Smooth muscle cell (in vitro differentiated cells): ENCODE data around the gene PDE4D. TPM values are rescaled to one million over a fixed set of nuclear protein-coding genes. Genes with fewer than 3 reads are reported as not detected.

ENCODE experiments used
- DNase-seq: peaks from one replicate; lab custom pipeline; 2025; ENCODE audit not compliant: unreplicated experiment; lab: John Stamatoyannopoulos, UW
- H2AFZ ChIP-seq: fragments of 200-600 bp; sonication (generic); 2 replicates; pipeline ENCODE4 v1.6.0; 2016; ENCODE audit warnings: antibody characterized with exemption, low read depth, mild to moderate bottlenecking
- H3F3A ChIP-seq: fragments of 200-600 bp; sonication (generic); 2 replicates; pipeline ENCODE4 v1.6.0; 2017; ENCODE audit warnings: antibody characterized with exemption, low read depth
- H3K27ac ChIP-seq: fragments of 200-600 bp; sonication (generic); 2 replicates; pipeline ENCODE4 v1.5.1; 2016; ENCODE audit warnings: low read depth, mild to moderate bottlenecking
- H3K27me3 ChIP-seq: fragments of 200-600 bp; sonication (generic); 2 replicates; pipeline ENCODE4 v1.6.1; 2016; ENCODE audit warnings: low read depth, mild to moderate bottlenecking
- H3K36me3 ChIP-seq: fragments of 200-600 bp; sonication (generic); 2 replicates; pipeline ENCODE4 v1.5.1; 2016; ENCODE audit warnings: low read depth
- H3K4me1 ChIP-seq: fragments of 200-600 bp; sonication (generic); 2 replicates; pipeline ENCODE4 v1.5.1; 2016; ENCODE audit warnings: low read depth
- H3K4me2 ChIP-seq: fragments of 200-600 bp; sonication (generic); 2 replicates; pipeline ENCODE4 v1.6.0; 2016; ENCODE audit warnings: mild to moderate bottlenecking
- H3K4me3 ChIP-seq: fragments of 200-600 bp; sonication (generic); 2 replicates; pipeline ENCODE4 v1.5.1; 2016; ENCODE audit warnings: mild to moderate bottlenecking
- H3K79me2 ChIP-seq: fragments of 200-600 bp; sonication (generic); 2 replicates; pipeline ENCODE4 v1.6.0; 2016; ENCODE audit warnings: low read depth, mild to moderate bottlenecking
- H3K9ac ChIP-seq: fragments of 200-600 bp; sonication (generic); 2 replicates; pipeline ENCODE4 v1.6.0; 2016; ENCODE audit warnings: low read depth
- H3K9me3 ChIP-seq: fragments of 200-600 bp; sonication (generic); replicated peaks from 2 replicates; pipeline ENCODE4 v1.5.1; 2016; ENCODE audit warnings: low read depth
- H4K20me1 ChIP-seq: fragments of 200-600 bp; sonication (generic); 2 replicates; pipeline ENCODE4 v1.6.0; 2016; ENCODE audit warnings: low read depth
- CTCF ChIP-seq: fragments of 200-600 bp; sonication (generic); IDR thresholded peaks from 2 replicates; pipeline ENCODE4 v1.5.1; 2017; ENCODE audit warnings: borderline replicate concordance, mild to moderate bottlenecking, antibody characterized with exemption; ENCODE audit not compliant: insufficient read depth, poor library complexity, severe bottlenecking
- WGBS: methylation state at CpG from one replicate; pipeline ENCODE4 v1.1.7; 2016; ENCODE audit warnings: low lambda C conversion rate; 5-methylcytosine and 5-hydroxymethylcytosine counted together
- polyA plus RNA-seq: library from polyadenylated mRNA; unstranded; fragments of >200 nt; fragmentation: Nextera tagmentation; extraction: Ambion mirVana; gene quantifications from 2 replicates; pipeline ENCODE4 v1.2.1, GENCODE V29; 2016
- total RNA-seq: library from RNA; depleted of rRNA; stranded (reverse); fragments of >200 nt; gene quantifications from 2 replicates; pipeline ENCODE4 v1.2.3, GENCODE V29; 2014

The PDE4D gene
- total and polyA plus RNA-seq, 2 experiments from 2014 or later = 16.4 to 61.0 TPM

- whole genome bisulfite sequencing = 47% methylated on average over 2 of the region's 2 CpGs
- H3K4me2 ChIP-seq = no peak overlapping the region
Observed at GRCh38 chr5:58950224-58950623, 943.3 kb downstream of the PDE4D start.

GRCh38 chr5:58946230-58946629, 947.3 kb downstream of the PDE4D start:
- Histone ChIP-seq H3K79me2 (no peaks in the 10 kb centered on the region), H3F3A (no peaks in the 10 kb centered on the region), H3K9ac (no peak overlapping the region), H3K27ac (no peak overlapping the region), H3K4me3 (no peak overlapping the region), H3K36me3 (no peaks in the 10 kb centered on the region), H3K27me3 (no peaks in the 10 kb centered on the region), H2AFZ (no peak overlapping the region), H3K4me2 (no peak overlapping the region), H3K4me1 (no peaks in the 10 kb centered on the region), H4K20me1 (no peaks in the 10 kb centered on the region), H3K9me3 (no peaks in the 10 kb centered on the region)
- no peak for TF ChIP-seq CTCF
- 0% methylated on average over 1 of the region's 1 CpG for WGBS
- no peak for DNase-seq

More at GRCh38 chr5:58950224-58950623, 943.3 kb downstream of the PDE4D start:
- no peaks in the 10 kb centered on the region for H3K4me1 ChIP-seq
- no peaks in the 10 kb centered on the region for H3K9me3 ChIP-seq
- no peak overlapping the region for H2AFZ ChIP-seq
- no peak for DNase-seq
- H4K20me1 ChIP-seq = no peaks in the 10 kb centered on the region
- no peak for TF ChIP-seq CTCF
- H3F3A ChIP-seq = no peaks in the 10 kb centered on the region
- no peak overlapping the region for H3K4me3 ChIP-seq
- no peaks in the 10 kb centered on the region for H3K27me3 ChIP-seq
- no peak overlapping the region for H3K27ac ChIP-seq
- H3K9ac ChIP-seq = no peak overlapping the region
- H3K36me3 ChIP-seq = no peaks in the 10 kb centered on the region
- H3K79me2 ChIP-seq = no peaks in the 10 kb centered on the region

GRCh38 chr5:58944221-58944620, 949.3 kb downstream of the PDE4D start:
- WGBS = 90% methylated on average over 1 of the region's 1 CpG
- H3K4me2 ChIP-seq = no peak overlapping the region
- H2AFZ ChIP-seq = no peak overlapping the region

More at GRCh38 chr5:58944221-58944620, 949.3 kb downstream of the PDE4D start:
- Histone ChIP-seq H4K20me1 (no peaks in the 10 kb centered on the region), H3K27ac (peak overlapping the region; percentile 44), H3K36me3 (no peaks in the 10 kb centered on the region), H3K4me1 (no peaks in the 10 kb centered on the region), H3K9me3 (no peaks in the 10 kb centered on the region), H3K79me2 (no peaks in the 10 kb centered on the region), H3K4me3 (no peak overlapping the region), H3K9ac (no peak overlapping the region), H3F3A (no peaks in the 10 kb centered on the region), H3K27me3 (no peaks in the 10 kb centered on the region)
- TF ChIP-seq CTCF = no peak
- no peak for DNase-seq
